Measurements from ENCODE around the gene ZNF750.

ZNF750 gene

GRCh38 chr17:82872591-82873520, 33.0 kb upstream of the ZNF750 start:
- ATAC-seq: no peak

- no peak for ATAC-seq
Observed at GRCh38 chr17:82871776-82872561, 32.1 kb upstream of the ZNF750 start.

- ATAC-seq: peak; percentile 65 to 79
Observed at GRCh38 chr17:82871056-82871775, 31.4 kb upstream of the ZNF750 start.

- ATAC-seq: no peak
Observed at GRCh38 chr17:82870541-82870940, 30.7 kb upstream of the ZNF750 start.

- ATAC-seq: no peak
Observed at GRCh38 chr17:82870091-82870491, 30.3 kb upstream of the ZNF750 start.

GRCh38 chr17:82869536-82869935, 29.7 kb upstream of the ZNF750 start:
- no peak for ATAC-seq

- no peak for ATAC-seq
Observed at GRCh38 chr17:82868715-82869131, 28.9 kb upstream of the ZNF750 start.

- no peak for ATAC-seq
Observed at GRCh38 chr17:82867763-82868325, 28.0 kb upstream of the ZNF750 start.

- ATAC-seq: no peak
Observed at GRCh38 chr17:82866590-82867191, 26.9 kb upstream of the ZNF750 start.

GRCh38 chr17:82865774-82866395, 26.1 kb upstream of the ZNF750 start:
- no peak for ATAC-seq

GRCh38 chr17:82865274-82865673, 25.5 kb upstream of the ZNF750 start:
- ATAC-seq: no peak

GRCh38 chr17:82864713-82865248, 25.0 kb upstream of the ZNF750 start:
- no peak for ATAC-seq

GRCh38 chr17:82863941-82864712, 24.3 kb upstream of the ZNF750 start:
- peak; percentile 96 to 98 for ATAC-seq

GRCh38 chr17:82863383-82863940, 23.6 kb upstream of the ZNF750 start:
- ATAC-seq: no peak

- ATAC-seq: no peak
Observed at GRCh38 chr17:82862737-82863382, 23.0 kb upstream of the ZNF750 start.

GRCh38 chr17:82862191-82862590, 22.4 kb upstream of the ZNF750 start:
- ATAC-seq: no peak

GRCh38 chr17:82861393-82861775, 21.6 kb upstream of the ZNF750 start:
- no peak for ATAC-seq

GRCh38 chr17:82860606-82861392, 21.0 kb upstream of the ZNF750 start:
- no peak for ATAC-seq
